ENCODE results near the gene KCNT1. TPM values are rescaled to one million over a fixed set of nuclear protein-coding genes. Genes with fewer than 3 reads are reported as not detected.

Gene KCNT1
- total RNA-seq, 1 experiment from 2014 or later = 0.09 TPM

DNA sequence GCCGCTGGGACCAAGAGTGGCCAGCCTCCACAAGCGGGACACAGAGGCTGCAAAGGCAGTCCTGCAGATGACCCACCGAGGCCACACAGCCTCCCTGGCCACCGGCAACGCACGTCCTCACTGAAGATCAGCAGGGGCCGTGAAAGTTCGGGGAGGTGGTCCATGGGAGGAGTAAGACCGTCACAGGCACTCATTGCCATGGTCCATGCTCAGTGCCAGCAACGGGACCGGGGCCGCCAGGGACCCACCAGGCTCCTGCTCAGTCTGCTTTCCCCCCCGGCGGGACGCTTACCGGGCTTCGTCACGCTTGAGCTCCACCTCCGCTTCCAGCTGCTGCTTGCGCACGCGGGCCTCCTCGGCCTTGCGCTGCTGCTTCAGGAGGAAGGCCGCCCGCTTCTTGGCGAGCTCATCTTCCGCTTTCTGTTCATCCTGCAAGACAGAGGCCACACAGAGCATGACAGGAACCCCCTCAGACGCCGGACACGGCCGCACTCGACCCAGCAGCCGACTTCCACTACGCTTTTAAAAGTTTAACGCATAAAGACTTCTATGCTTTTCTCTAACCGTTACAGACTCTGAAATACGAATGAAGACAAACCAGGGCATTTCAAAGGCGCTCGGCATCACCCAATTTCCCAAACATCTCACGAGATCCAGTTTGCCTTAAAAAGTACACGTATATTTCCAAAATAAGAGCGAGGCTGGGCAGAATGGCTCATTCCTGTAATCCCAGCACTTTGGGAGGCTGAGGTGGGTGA lies 116.9 kb downstream of the KCNT1 start:
- H3K4me1 Mint-ChIP-seq (ENCODE audit: low read depth, unreplicated experiment) = no peaks in the 10 kb centered on the region
- intact Hi-C loops (cut with micrococcal nuclease; ENCODE audit: unreplicated experiment) = no loop called here
- no peak for DNase-seq
- no peaks in the 10 kb centered on the region for H3K9me3 ChIP-seq
- BruUV-seq (replicated peaks) = no TSS peak
- no peaks in the 10 kb centered on the region for H3K27me3 Mint-ChIP-seq (ENCODE audit: insufficient read depth, unreplicated experiment)
- H3K4me1 ChIP-seq = no peaks in the 10 kb centered on the region
- no peak overlapping the region for H3K4me3 Mint-ChIP-seq (ENCODE audit: unreplicated experiment)
- peaks cover 3% of the 10 kb centered on the region; the same call in 1 of the 2 replicates for H3K36me3 ChIP-seq (ENCODE audit: control insufficient read depth, insufficient read depth, low read length)
- no peaks in the 10 kb centered on the region for H3K27me3 ChIP-seq (replicated peaks; ENCODE audit: control insufficient read depth, insufficient read depth, low read length)
- no peak overlapping the region for H3K27ac Mint-ChIP-seq (ENCODE audit: unreplicated experiment)
- no peak overlapping the region for H3K4me3 ChIP-seq (ENCODE audit: low read depth, low read length)
- no peaks in the 10 kb centered on the region for H3K9me3 Mint-ChIP-seq (ENCODE audit: unreplicated experiment)
- H3K36me3 Mint-ChIP-seq (ENCODE audit: insufficient read depth, unreplicated experiment) = peaks cover 70% of the 10 kb centered on the region
- TF ChIP-seq, protein P1, sequence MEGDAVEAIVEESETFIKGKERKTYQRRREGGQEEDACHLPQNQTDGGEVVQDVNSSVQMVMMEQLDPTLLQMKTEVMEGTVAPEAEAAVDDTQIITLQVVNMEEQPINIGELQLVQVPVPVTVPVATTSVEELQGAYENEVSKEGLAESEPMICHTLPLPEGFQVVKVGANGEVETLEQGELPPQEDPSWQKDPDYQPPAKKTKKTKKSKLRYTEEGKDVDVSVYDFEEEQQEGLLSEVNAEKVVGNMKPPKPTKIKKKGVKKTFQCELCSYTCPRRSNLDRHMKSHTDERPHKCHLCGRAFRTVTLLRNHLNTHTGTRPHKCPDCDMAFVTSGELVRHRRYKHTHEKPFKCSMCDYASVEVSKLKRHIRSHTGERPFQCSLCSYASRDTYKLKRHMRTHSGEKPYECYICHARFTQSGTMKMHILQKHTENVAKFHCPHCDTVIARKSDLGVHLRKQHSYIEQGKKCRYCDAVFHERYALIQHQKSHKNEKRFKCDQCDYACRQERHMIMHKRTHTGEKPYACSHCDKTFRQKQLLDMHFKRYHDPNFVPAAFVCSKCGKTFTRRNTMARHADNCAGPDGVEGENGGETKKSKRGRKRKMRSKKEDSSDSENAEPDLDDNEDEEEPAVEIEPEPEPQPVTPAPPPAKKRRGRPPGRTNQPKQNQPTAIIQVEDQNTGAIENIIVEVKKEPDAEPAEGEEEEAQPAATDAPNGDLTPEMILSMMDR (IDR thresholded peaks at IDR 0.05; ENCODE audit: insufficient read depth in 1 of 2, low read depth in 1 of 2, low read length in 1 of 2, severe bottlenecking in 1 of 2, unreplicated experiment in 1 of 2) = no peak
- POLR2A ChIA-PET = no interaction called here
- CTCF ChIA-PET = no interaction called here

DNA sequence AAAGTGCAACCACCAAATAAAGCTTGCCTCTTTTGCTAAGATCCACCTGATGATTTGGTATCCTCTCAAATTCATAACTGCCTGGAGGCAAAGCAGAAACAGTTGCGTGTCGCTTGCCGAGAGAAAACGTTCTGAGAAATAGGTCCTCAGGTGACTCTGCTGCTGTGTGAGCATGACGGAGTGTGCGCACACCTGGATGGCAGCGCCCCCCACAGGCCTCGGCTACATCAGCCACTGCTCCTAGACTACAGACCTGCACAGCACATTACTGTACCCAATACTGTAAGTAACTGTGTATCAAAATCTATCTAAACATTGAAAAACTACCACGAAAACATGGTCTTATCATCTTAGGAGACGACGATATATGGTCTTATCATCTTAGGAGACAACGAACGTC lies 117.9 kb downstream of the KCNT1 start:
- H3K27me3 ChIP-seq (replicated peaks; ENCODE audit: control insufficient read depth, insufficient read depth, low read length) = no peaks in the 10 kb centered on the region
- Mint-ChIP-seq H3K27ac (ENCODE audit: unreplicated experiment) (no peak overlapping the region), H3K27me3 (ENCODE audit: insufficient read depth, unreplicated experiment) (no peaks in the 10 kb centered on the region), H3K4me3 (ENCODE audit: unreplicated experiment) (no peak overlapping the region), H3K4me1 (ENCODE audit: low read depth, unreplicated experiment) (no peaks in the 10 kb centered on the region), H3K9me3 (ENCODE audit: unreplicated experiment) (no peaks in the 10 kb centered on the region), H3K36me3 (ENCODE audit: insufficient read depth, unreplicated experiment) (peaks cover 67% of the 10 kb centered on the region)
- no peak for DNase-seq
- H3K4me1 ChIP-seq = no peaks in the 10 kb centered on the region
- TF ChIP-seq, protein P1 (IDR thresholded peaks at IDR 0.05; ENCODE audit: insufficient read depth in 1 of 2, low read depth in 1 of 2, low read length in 1 of 2, severe bottlenecking in 1 of 2, unreplicated experiment in 1 of 2) = peak in 1 of 2 experiments; percentile 20
- ChIA-PET CTCF (no interaction called here), POLR2A (no interaction called here)
- peaks cover 3% of the 10 kb centered on the region; the same call in 1 of the 2 replicates for H3K36me3 ChIP-seq (ENCODE audit: control insufficient read depth, insufficient read depth, low read length)
- intact Hi-C loops (cut with micrococcal nuclease; ENCODE audit: unreplicated experiment) = no loop called here
- H3K4me3 ChIP-seq (ENCODE audit: low read depth, low read length) = no peak overlapping the region
- H3K9me3 ChIP-seq = no peaks in the 10 kb centered on the region
- BruUV-seq (replicated peaks) = no TSS peak

DNA sequence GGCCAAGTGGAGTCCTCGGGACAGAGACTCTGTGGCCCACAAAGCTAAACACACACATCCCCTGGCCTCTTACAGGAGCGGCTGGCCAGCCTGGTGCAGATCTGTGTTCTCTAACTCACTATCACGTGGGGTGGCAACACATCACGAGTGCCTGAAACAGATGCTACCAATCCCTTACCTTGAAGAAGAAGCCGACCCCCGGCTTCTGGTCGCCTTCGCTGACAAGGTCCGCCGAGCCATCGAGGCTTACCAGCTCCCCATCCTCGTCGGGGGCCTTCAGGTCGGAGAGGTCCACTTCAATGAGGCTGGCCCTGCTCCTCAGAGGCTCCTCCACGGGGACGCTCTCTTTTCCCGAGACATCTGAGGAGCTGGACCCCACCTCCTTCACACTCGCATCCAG lies 118.7 kb downstream of the KCNT1 start:
- TF ChIP-seq, protein P1 (IDR thresholded peaks at IDR 0.05; ENCODE audit: insufficient read depth in 1 of 2, low read depth in 1 of 2, low read length in 1 of 2, severe bottlenecking in 1 of 2, unreplicated experiment in 1 of 2) = no peak

More for the DNA sequence above, 118.7 kb downstream of the KCNT1 start:
- no peaks in the 10 kb centered on the region for H3K9me3 ChIP-seq
- no peak overlapping the region for H3K4me3 ChIP-seq (ENCODE audit: low read depth, low read length)
- Mint-ChIP-seq H3K27ac (ENCODE audit: unreplicated experiment) (no peak overlapping the region), H3K4me1 (ENCODE audit: low read depth, unreplicated experiment) (no peaks in the 10 kb centered on the region), H3K9me3 (ENCODE audit: unreplicated experiment) (no peaks in the 10 kb centered on the region), H3K4me3 (ENCODE audit: unreplicated experiment) (no peak overlapping the region), H3K36me3 (ENCODE audit: insufficient read depth, unreplicated experiment) (peaks cover 68% of the 10 kb centered on the region), H3K27me3 (ENCODE audit: insufficient read depth, unreplicated experiment) (no peaks in the 10 kb centered on the region)
- intact Hi-C loops (cut with micrococcal nuclease; ENCODE audit: unreplicated experiment) = no loop called here
- H3K36me3 ChIP-seq (ENCODE audit: control insufficient read depth, insufficient read depth, low read length) = peaks cover 3% of the 10 kb centered on the region; the same call in 1 of the 2 replicates
- BruUV-seq (replicated peaks) = no TSS peak
- no peak for DNase-seq
- ChIA-PET CTCF (interaction anchor here (1.0 kb wide), 1 partner anchor 20 kb away, joined by 4 read pairs; no protein-coding TSS in a partner anchor), POLR2A (no interaction called here)
- H3K4me1 ChIP-seq = no peaks in the 10 kb centered on the region
- no peaks in the 10 kb centered on the region for H3K27me3 ChIP-seq (replicated peaks; ENCODE audit: control insufficient read depth, insufficient read depth, low read length)
